ENCODE results near the gene UFD1. TPM values are rescaled to one million over a fixed set of nuclear protein-coding genes. Genes with fewer than 3 reads are reported as not detected.

The UFD1 gene
- total and polyA plus RNA-seq, 2 of the 13 experiments (the other 11 are each of a cell fraction or from before 2014, with no cell fraction given) = 47.9 to 51.1 TPM

DNA sequence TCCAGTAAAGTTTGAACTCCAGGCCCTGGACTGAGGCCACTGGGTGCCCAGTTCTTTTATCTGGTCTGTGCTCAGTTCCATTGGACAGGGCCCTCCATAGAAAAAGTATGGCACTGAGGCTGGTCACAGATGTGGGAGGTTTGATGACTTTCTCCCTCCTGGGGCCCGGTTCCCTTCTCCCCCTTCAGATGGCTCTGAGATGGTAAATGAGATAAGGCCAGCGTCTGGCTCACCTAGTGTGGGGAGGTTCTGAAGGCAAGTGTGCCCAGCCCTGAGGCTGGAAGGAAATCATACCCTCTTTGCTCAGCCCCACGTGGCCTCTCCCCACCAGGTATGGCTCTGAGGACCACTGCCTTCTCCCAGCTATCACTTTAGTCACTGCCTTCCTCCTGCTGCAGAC, 46.7 kb upstream of the UFD1 start (continued):
- no peak for TF ChIP-seq ZNF674 (CRISPR knock-in tag; IDR thresholded peaks at IDR 0.05; ENCODE audit: low read depth)
- TF ChIP-seq EHMT2 (IDR thresholded peaks at IDR 0.05; ENCODE audit: borderline replicate concordance, low read depth, low read length) = no peak

DNA sequence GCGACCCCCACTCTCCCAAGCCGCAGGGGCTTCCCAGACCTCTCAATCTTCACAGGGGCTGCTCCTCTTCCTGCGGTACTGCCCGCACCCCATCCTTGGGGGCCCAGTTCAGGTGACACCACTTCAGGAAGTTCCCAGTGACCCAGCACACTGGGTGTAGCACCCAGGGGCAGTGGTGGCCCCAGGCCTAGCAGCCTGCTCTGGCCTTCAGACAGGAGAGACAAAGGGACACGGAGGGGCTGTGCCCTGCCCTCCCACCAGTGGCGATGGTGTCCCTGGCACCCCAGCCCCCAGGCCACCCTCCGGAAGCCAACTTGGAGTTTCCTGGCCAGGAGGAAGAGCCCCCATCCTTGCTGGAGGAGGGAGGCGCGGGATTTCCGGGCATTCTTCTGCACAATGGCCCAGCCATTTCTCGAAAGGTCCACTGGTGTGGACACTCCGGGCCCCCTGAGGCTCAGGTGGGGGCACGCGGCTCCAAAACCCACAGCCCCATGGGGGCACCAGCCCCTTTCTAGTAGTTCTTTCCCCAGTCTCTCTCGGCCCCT, 46.2 kb upstream of the UFD1 start:
- BruUV-seq (replicated peaks) = no TSS peak
- Histone ChIP-seq H3K9ac (ENCODE audit: insufficient read depth, low read depth, low read length) (no peak overlapping the region), H2AFZ (ENCODE audit: low read length) (no peak overlapping the region), H3K9me3 (ENCODE audit: low read length) (no peaks in the 10 kb centered on the region), H3K4me3 (replicated peaks in 1 of 3; ENCODE audit: insufficient read depth in 1 of 3, low read depth in 2 of 3, low read length in 3 of 3) (no peak overlapping the region), H3K79me2 (ENCODE audit: insufficient read depth, low read length) (no peaks in the 10 kb centered on the region), H3K27ac (ENCODE audit: extremely low read length, insufficient read depth, low read length) (no peak overlapping the region), H3K27me3 (ENCODE audit: control insufficient read depth in 1 of 2, insufficient read depth in 2 of 2, low read length in 2 of 2) (peaks cover 0 to 13% of the 10 kb centered on the region in 2 experiments; a peak in 1 of 5 replicates), H3K4me2 (ENCODE audit: low read depth, low read length) (no peak overlapping the region), H3K4me1 (ENCODE audit: insufficient read depth, low read length) (no peaks in the 10 kb centered on the region), H3K36me3 (replicated peaks in 1 of 2; ENCODE audit: control insufficient read depth in 1 of 2, insufficient read depth in 2 of 2, low read length in 2 of 2) (no peaks in the 10 kb centered on the region; a peak in 1 of 5 replicates), H4K20me1 (ENCODE audit: insufficient read depth, low read length) (no peaks in the 10 kb centered on the region)
- DNase-seq (ENCODE audit: low spot score) = no peak
- ChIA-PET POLR2A (no interaction called here), CTCF (ENCODE audit: low intra/inter-chr PET ratio, low total read pairs) (no interaction called here)
- in situ Hi-C loops (cut with HindIII; ENCODE audit: extremely low pct_ligation_motif_present, low pct_unique_long_range_greater_than_20kb) (no loop called here), intact Hi-C loops (cut with micrococcal nuclease; ENCODE audit: unreplicated experiment) (no loop called here)
- ATAC-seq = peak; percentile 6; the same call in 1 of the 3 replicates
- no peak for FAIRE-seq
- 62% methylated on average over 5 of the region's 15 CpGs for WGBS (ENCODE audit: low lambda C conversion rate)
- TF ChIP-seq, protein P1, sequence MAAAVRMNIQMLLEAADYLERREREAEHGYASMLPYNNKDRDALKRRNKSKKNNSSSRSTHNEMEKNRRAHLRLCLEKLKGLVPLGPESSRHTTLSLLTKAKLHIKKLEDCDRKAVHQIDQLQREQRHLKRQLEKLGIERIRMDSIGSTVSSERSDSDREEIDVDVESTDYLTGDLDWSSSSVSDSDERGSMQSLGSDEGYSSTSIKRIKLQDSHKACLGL (CRISPR knock-in tag; IDR thresholded peaks at IDR 0.05) = no peak
- peak; percentile 54 for TF ChIP-seq AGO2 (optimal IDR thresholded peaks at IDR 0.05; ENCODE audit: low read depth, low read length)

Measured in HepG2 (cell line).